Upper lobe of right lung (tissue), 1 donor: ENCODE measurements around the gene TEX30. TPM values are rescaled to one million over a fixed set of nuclear protein-coding genes. Genes with fewer than 3 reads are reported as not detected.

ENCODE experiments used
- ATAC-seq: fragments of 200-7000 bp; cut with Tn5 transposase; one replicate; pipeline ENCODE4 v1.9.1; 2020; ENCODE audit warnings: mild to moderate bottlenecking, moderate library complexity
- DNase-seq: peaks from one replicate; pipeline ENCODE4 v3.0.0-alpha.2; 2020
- H3K27ac ChIP-seq: fragments of 200-600 bp; one replicate; pipeline ENCODE4 v1.8.0; 2022
- H3K27me3 ChIP-seq: fragments of 200-600 bp; one replicate; pipeline ENCODE4 v1.8.0; 2022; ENCODE audit warnings: mild to moderate bottlenecking
- H3K36me3 ChIP-seq: fragments of 200-600 bp; one replicate; pipeline ENCODE4 v1.8.0; 2022
- H3K4me1 ChIP-seq: fragments of 200-600 bp; one replicate; pipeline ENCODE4 v1.8.0; 2022
- H3K4me3 ChIP-seq: fragments of 200-600 bp; one replicate; pipeline ENCODE4 v1.8.0; 2022; ENCODE audit warnings: mild to moderate bottlenecking
- H3K9me3 ChIP-seq: fragments of 200-600 bp; one replicate; pipeline ENCODE4 v1.8.0; 2022
- CTCF ChIP-seq: fragments of 200-600 bp; IDR thresholded peaks from one replicate; pipeline ENCODE4 v1.8.0; 2022; ENCODE audit warnings: antibody characterized with exemption
- intact Hi-C: fragments of 100-400 bp; cut with DNase I; formaldehyde crosslinking; loops from one replicate; pipeline ENCODE4 v1.11.0; 2022
- total RNA-seq: library from RNA; stranded (reverse); fragmentation: NEBNext Ultra II Directional; extraction: Animal tissue kit (Norgen Biotek cat#: 25700); gene quantifications from one replicate; pipeline ENCODE4 v1.2.1, GENCODE V29; 2021
- donor health status: DM: no; HTN: yes; CAD: no; lungs with severe emphysema.

The TEX30 gene
- total RNA-seq, 1 donor from 2014 or later, result 5.8 TPM

- no peaks in the 10 kb centered on the region for H3K27me3 ChIP-seq
- H3K36me3 ChIP-seq, result no peaks in the 10 kb centered on the region
- no peak overlapping the region for H3K27ac ChIP-seq
- intact Hi-C loops, result no loop called here
- peaks cover 5% of the 10 kb centered on the region for H3K4me1 ChIP-seq
- TF ChIP-seq CTCF, result no peak
- DNase-seq (no peak), ATAC-seq (no peak)
- no peak overlapping the region for H3K4me3 ChIP-seq
- H3K9me3 ChIP-seq, result no peaks in the 10 kb centered on the region
These were observed 2.7 kb upstream of the TEX30 start for GRCh38 chr13:102776271-102776670.

- H3K4me3 ChIP-seq, result no peak overlapping the region
- H3K4me1 ChIP-seq, result peaks cover 5% of the 10 kb centered on the region
- ATAC-seq, result no peak
- no peaks in the 10 kb centered on the region for H3K9me3 ChIP-seq
- no peak overlapping the region for H3K27ac ChIP-seq
- no peak for TF ChIP-seq CTCF
- no peaks in the 10 kb centered on the region for H3K27me3 ChIP-seq
- intact Hi-C loops, result no loop called here
- DNase-seq, result no peak
- H3K36me3 ChIP-seq, result no peaks in the 10 kb centered on the region
These were observed 1.3 kb upstream of the TEX30 start for GRCh38 chr13:102774591-102775520.

- intact Hi-C loops, result no loop called here
- Histone ChIP-seq H3K4me3 (peak overlapping the region; percentile 73), H3K27me3 (no peaks in the 10 kb centered on the region), H3K27ac (peak overlapping the region; percentile 67), H3K4me1 (peaks cover 5% of the 10 kb centered on the region), H3K9me3 (no peaks in the 10 kb centered on the region), H3K36me3 (no peaks in the 10 kb centered on the region)
- ATAC-seq (no peak), DNase-seq (no peak)
- no peak for TF ChIP-seq CTCF
These were observed 605 bp upstream of the TEX30 start for GRCh38 chr13:102774214-102774568.

GRCh38 chr13:102772042-102772425, 1.6 kb downstream of the TEX30 start:
- ATAC-seq (no peak), DNase-seq (no peak)
- H3K4me1 ChIP-seq, result peaks cover 5% of the 10 kb centered on the region
- H3K36me3 ChIP-seq, result no peaks in the 10 kb centered on the region
- intact Hi-C loops, result no loop called here
- H3K27me3 ChIP-seq, result no peaks in the 10 kb centered on the region
- no peak overlapping the region for H3K4me3 ChIP-seq
- no peak for TF ChIP-seq CTCF
- no peaks in the 10 kb centered on the region for H3K9me3 ChIP-seq
- no peak overlapping the region for H3K27ac ChIP-seq

GRCh38 chr13:102771298-102772041, 2.1 kb downstream of the TEX30 start:
- Histone ChIP-seq H3K27me3 (no peaks in the 10 kb centered on the region), H3K9me3 (no peaks in the 10 kb centered on the region), H3K27ac (no peak overlapping the region), H3K36me3 (no peaks in the 10 kb centered on the region), H3K4me3 (no peak overlapping the region), H3K4me1 (peaks cover 5% of the 10 kb centered on the region)
- DNase-seq (no peak), ATAC-seq (no peak)
- TF ChIP-seq CTCF, result no peak
- intact Hi-C loops, result no loop called here
